GM08714 (cell line): ENCODE data around the gene PCYT1A.
"Not testable (repeated sequence)": the region's sequence is repeated elsewhere in the genome, so short reads cannot be mapped to it uniquely, and the experiment has no call there.

ENCODE experiments used
- H3K4me3 ChIP-seq: fragments of 200-500 bp; sonication (Bioruptor generic); 2 replicates; pipeline ENCODE4 v1.5.1; 2014; ENCODE audit warnings: mild to moderate bottlenecking, low read length, inconsistent platforms
- ZNF274 ChIP-seq: IDR thresholded peaks from 2 replicates; pipeline ENCODE4 v1.6.1; 2012; ENCODE audit warnings: mild to moderate bottlenecking, low read depth, low read length

PCYT1A gene

GRCh38 chr3:196268284-196269163, 19.0 kb downstream of the PCYT1A start:
- TF ChIP-seq ZNF274, result no peak
- H3K4me3 ChIP-seq, result no peak overlapping the region

GRCh38 chr3:196263819-196264218, 23.7 kb downstream of the PCYT1A start:
- no peak for TF ChIP-seq ZNF274
- no peak overlapping the region for H3K4me3 ChIP-seq

GRCh38 chr3:196260784-196261183, 26.7 kb downstream of the PCYT1A start:
- no peak overlapping the region for H3K4me3 ChIP-seq
- no peak for TF ChIP-seq ZNF274

- H3K4me3 ChIP-seq, result no peak overlapping the region
- no peak for TF ChIP-seq ZNF274
Observed at GRCh38 chr3:196255776-196256175, 31.8 kb downstream of the PCYT1A start.

GRCh38 chr3:196254376-196255283, 32.9 kb downstream of the PCYT1A start:
- H3K4me3 ChIP-seq, result no peak overlapping the region
- TF ChIP-seq ZNF274, result no peak

DNA sequence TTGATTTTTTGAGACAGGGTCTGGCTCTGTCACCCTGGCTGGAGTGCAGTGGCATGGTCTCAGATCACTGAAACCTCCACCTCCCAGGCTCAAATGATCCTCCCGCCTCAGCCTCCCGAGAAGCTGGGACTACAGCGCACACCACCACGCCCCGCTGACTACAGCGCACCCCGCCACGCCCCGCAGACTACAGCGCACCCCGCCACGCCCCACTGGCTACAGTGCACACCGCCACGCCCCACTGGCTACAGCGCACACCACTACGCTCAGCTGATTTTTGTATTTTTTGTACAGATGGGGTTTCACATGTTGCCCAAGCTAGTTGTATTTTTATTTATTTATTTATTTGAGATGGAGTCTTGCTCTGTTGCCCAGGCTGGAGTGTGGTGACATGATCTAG, 35.6 kb downstream of the PCYT1A start:
- no peak for TF ChIP-seq ZNF274
- H3K4me3 ChIP-seq, result no peak overlapping the region

- no peak overlapping the region for H3K4me3 ChIP-seq
- TF ChIP-seq ZNF274, result no peak
Observed at GRCh38 chr3:196246612-196247308, 40.8 kb downstream of the PCYT1A start.

- not testable (repeated sequence) for H3K4me3 ChIP-seq
Observed at GRCh38 chr3:196244166-196244565, 43.4 kb downstream of the PCYT1A start.

- no peak for TF ChIP-seq ZNF274
- H3K4me3 ChIP-seq, result no peak overlapping the region
Observed at GRCh38 chr3:196241704-196242103, 45.8 kb downstream of the PCYT1A start.

GRCh38 chr3:196240424-196240823, 47.1 kb downstream of the PCYT1A start:
- H3K4me3 ChIP-seq, result no peak overlapping the region
- TF ChIP-seq ZNF274, result no peak

GRCh38 chr3:196238612-196239560, 48.6 kb downstream of the PCYT1A start:
- no peak overlapping the region for H3K4me3 ChIP-seq
- no peak for TF ChIP-seq ZNF274

DNA sequence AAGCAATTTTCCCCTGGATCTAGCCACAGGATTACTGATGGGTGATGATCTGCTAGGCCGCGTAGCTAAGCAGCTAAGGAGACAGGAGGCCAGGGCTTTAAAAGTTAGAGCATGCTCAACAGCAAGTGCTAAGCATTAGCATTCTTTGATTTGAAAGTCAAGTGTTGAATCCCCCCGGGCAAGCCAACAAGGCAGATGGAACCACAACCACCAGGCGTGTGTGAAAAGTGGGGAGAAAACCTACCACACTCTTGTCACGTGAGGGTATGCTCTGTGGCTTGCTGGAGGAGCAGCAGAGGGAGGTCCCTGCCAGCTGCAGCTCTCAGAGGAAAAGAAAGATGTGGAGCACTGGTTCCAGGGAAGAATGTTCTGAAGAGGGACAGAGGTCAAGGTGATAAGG, 50.3 kb downstream of the PCYT1A start:
- H3K4me3 ChIP-seq, result no peak overlapping the region
- no peak for TF ChIP-seq ZNF274

- no peak for TF ChIP-seq ZNF274
- H3K4me3 ChIP-seq, result no peak overlapping the region
Observed at GRCh38 chr3:196236223-196236622, 51.3 kb downstream of the PCYT1A start.
